HL-60 (cell line): Measurements from ENCODE around the gene EIF3J.

ENCODE experiments used
- DNase-seq, 2 experiments: peaks; one replicate each; pipeline ENCODE4 v3.0.0-alpha.2; 2010 to 2020; ENCODE audit warnings: low read depth in 1 of 2, low spot score in 1 of 2
- H3K27ac ChIP-seq: fragments of 250-450 bp; sonication (Bioruptor Pico); replicated peaks from 2 replicates; pipeline ENCODE4 v1.5.1; 2020; ENCODE audit warnings: mild to moderate bottlenecking, moderate library complexity
- H3K27me3 ChIP-seq: fragments of 250-450 bp; sonication (Bioruptor Pico); 2 replicates; pipeline ENCODE4 v1.5.1; 2021; ENCODE audit warnings: mild to moderate bottlenecking, moderate library complexity; ENCODE audit not compliant: insufficient read depth, poor library complexity, severe bottlenecking
- H3K4me3 ChIP-seq: replicated peaks from 2 replicates; pipeline ENCODE4 v1.5.1; 2011; ENCODE audit warnings: mild to moderate bottlenecking, control low read depth, low read length; ENCODE audit not compliant: insufficient read depth
- CTCF ChIP-seq: IDR thresholded peaks from one replicate; pipeline ENCODE4 v1.5.1; 2011; ENCODE audit warnings: low read length, control low read depth, inconsistent platforms; ENCODE audit not compliant: insufficient read depth
- GABPA ChIP-seq: IDR thresholded peaks from 2 replicates; pipeline ENCODE4 v1.6.1; 2012; ENCODE audit warnings: low read depth
- POLR2AphosphoS5 ChIP-seq: IDR thresholded peaks from 2 replicates; pipeline ENCODE4 v1.6.1; 2012; ENCODE audit warnings: low read depth
- REST ChIP-seq: IDR thresholded peaks from 2 replicates; pipeline ENCODE4 v1.6.1; 2012; ENCODE audit warnings: low read depth; ENCODE audit not compliant: insufficient replicate concordance
- SPI1 ChIP-seq: IDR thresholded peaks from 2 replicates; pipeline ENCODE4 v1.6.1; 2012; ENCODE audit warnings: low read depth, mild to moderate bottlenecking, borderline replicate concordance

EIF3J gene

GRCh38 chr15:44588541-44588940 is 51.6 kb downstream of the EIF3J start:
- H3K27me3 ChIP-seq: no peaks in the 10 kb centered on the region
- H3K4me3 ChIP-seq: no peak overlapping the region
- no peak for DNase-seq
- no peak for TF ChIP-seq REST
- no peak for TF ChIP-seq POLR2AphosphoS5
- no peak for TF ChIP-seq SPI1
- TF ChIP-seq CTCF: no peak
- TF ChIP-seq GABPA: no peak
- H3K27ac ChIP-seq: no peak overlapping the region

DNA sequence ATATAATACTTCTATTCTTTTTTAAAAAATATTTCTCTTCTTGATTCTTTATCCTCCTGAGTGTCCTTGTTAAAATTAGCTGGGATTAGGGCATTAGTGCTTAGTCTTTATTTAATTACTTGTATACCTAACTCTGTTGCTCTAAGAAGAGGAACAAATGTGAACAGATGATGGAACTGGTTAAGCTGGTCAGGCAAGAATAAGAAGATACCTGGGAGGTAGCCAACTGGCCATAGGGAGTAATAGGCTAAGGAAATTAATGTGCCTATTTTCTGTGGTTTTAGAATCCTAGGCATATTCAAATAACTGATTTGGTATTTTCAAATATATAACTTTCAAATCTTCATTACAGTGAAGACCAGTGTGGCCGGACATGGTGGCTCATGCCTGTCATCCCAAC is 54.4 kb downstream of the EIF3J start:
- TF ChIP-seq SPI1 (no peak), CTCF (no peak), POLR2AphosphoS5 (no peak), GABPA (no peak), REST (no peak)
- Histone ChIP-seq H3K27me3 (no peaks in the 10 kb centered on the region), H3K27ac (no peak overlapping the region), H3K4me3 (no peak overlapping the region)
- no peak for DNase-seq

DNA sequence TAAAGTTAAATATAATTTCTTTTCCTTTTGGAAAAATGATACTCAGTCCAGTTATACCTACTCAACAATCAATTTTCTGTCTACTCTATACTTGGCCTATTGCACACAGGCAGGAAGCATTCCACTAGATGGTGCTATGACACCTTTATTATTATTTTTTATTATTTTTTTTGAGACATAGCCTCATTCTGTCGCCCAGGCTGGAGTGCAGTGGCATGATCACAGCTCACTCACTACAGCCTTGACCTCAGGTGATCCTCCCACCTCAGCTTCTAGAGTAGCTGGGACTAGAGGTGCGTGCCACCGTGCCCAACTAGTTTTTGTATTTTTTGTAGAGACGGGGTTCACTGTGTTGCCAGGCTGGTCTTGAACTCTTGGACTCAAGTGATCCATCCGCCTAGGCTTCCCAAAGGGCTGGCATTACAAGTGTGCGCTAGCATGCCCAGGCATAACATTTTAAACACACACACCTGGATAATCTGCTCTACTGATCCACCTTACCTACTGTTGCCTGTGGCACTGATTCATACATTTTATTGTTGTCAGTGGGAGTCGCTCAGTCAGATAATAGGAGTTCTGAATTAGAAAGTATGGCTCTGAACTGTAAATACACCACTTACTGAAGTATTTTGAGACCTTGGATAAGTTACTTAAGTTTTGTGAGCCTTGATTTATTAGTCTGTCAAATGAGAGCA is 56.2 kb downstream of the EIF3J start:
- TF ChIP-seq GABPA: no peak
- TF ChIP-seq CTCF: no peak
- no peak for TF ChIP-seq SPI1
- TF ChIP-seq POLR2AphosphoS5: no peak
- TF ChIP-seq REST: no peak
- no peak for DNase-seq
- Histone ChIP-seq H3K27me3 (no peaks in the 10 kb centered on the region), H3K4me3 (no peak overlapping the region), H3K27ac (no peak overlapping the region)
